OCI-LY3 (cell line): ENCODE measurements around the gene STK17B.

Experiments used
- H2AFZ ChIP-seq: fragments of 200-600, 300-600 bp; shearing (Covaris generic); 2 replicates; pipeline ENCODE4 v1.6.0; 2014; ENCODE audit warnings: antibody characterized with exemption, low read depth, low read length
- H3K27ac ChIP-seq: fragments of 200-600, 300-600 bp; sonication (generic); 2 replicates; pipeline ENCODE4 v1.5.1; 2014; ENCODE audit warnings: mild to moderate bottlenecking, low read length, moderate library complexity, mixed read lengths
- H3K27me3 ChIP-seq: fragments of 200-600, 300-600 bp; sonication (generic); 2 replicates; pipeline ENCODE4 v1.6.1; 2014; ENCODE audit warnings: low read depth, low read length, mixed read lengths
- H3K36me3 ChIP-seq: fragments of 200-600, 300-600 bp; sonication (generic); replicated peaks from 2 replicates; pipeline ENCODE3; 2014; ENCODE audit warnings: low read depth, low read length, mixed read lengths
- H3K4me1 ChIP-seq: fragments of 300-600, 200-600 bp; sonication (generic); 2 replicates; pipeline ENCODE4 v1.6.1; 2014; ENCODE audit warnings: low read length, mixed read lengths
- H3K4me2 ChIP-seq: fragments of 200-600, 300-600 bp; sonication (generic); 2 replicates; pipeline ENCODE4 v1.6.1; 2014; ENCODE audit warnings: low read length, mixed read lengths
- H3K4me3 ChIP-seq: fragments of 300-600, 200-600 bp; sonication (generic); 2 replicates; pipeline ENCODE4 v1.5.1; 2014; ENCODE audit warnings: antibody characterized with exemption, mild to moderate bottlenecking, low read length, moderate library complexity
- H3K79me2 ChIP-seq: fragments of 300-600, 200-600 bp; shearing (Covaris generic); 2 replicates; pipeline ENCODE4 v1.6.1; 2014; ENCODE audit warnings: mild to moderate bottlenecking, low read length, mixed read lengths
- H3K9ac ChIP-seq: fragments of 300-600, 200-600 bp; shearing (Covaris generic); 2 replicates; pipeline ENCODE4 v1.6.0; 2014; ENCODE audit warnings: mild to moderate bottlenecking, low read length, moderate library complexity
- H3K9me3 ChIP-seq: fragments of 200-600, 300-600 bp; shearing (Covaris generic); 2 replicates; pipeline ENCODE4 v1.6.1; 2014; ENCODE audit warnings: low read length, mixed read lengths; ENCODE audit not compliant: insufficient read depth
- H4K20me1 ChIP-seq: fragments of 200-600, 300-600 bp; sonication (generic); 2 replicates; pipeline ENCODE4 v1.6.1; 2016; ENCODE audit warnings: low read length, mixed read lengths; ENCODE audit not compliant: insufficient read depth
- CTCF ChIP-seq: fragments of 200-600, 300-600 bp; sonication (generic); IDR thresholded peaks from 2 replicates; pipeline ENCODE4 v1.5.1; 2014; ENCODE audit warnings: antibody characterized with exemption, low read length, low read depth
- EZH2phosphoT487 ChIP-seq: fragments of 200-600 bp; shearing (Covaris generic); IDR thresholded peaks from 2 replicates; pipeline ENCODE4 v1.6.1; 2018; ENCODE audit warnings: antibody characterized with exemption, mixed run types, low read depth

Gene STK17B

GRCh38 chr2:196166876-196167275 is 4.5 kb downstream of the STK17B start:
- Histone ChIP-seq H3K9ac (no peak overlapping the region), H3K4me1 (peaks cover 29% of the 10 kb centered on the region), H4K20me1 (peaks cover 50% of the 10 kb centered on the region), H2AFZ (no peak overlapping the region), H3K9me3 (no peaks in the 10 kb centered on the region), H3K79me2 (peaks cover 80% of the 10 kb centered on the region), H3K36me3 (peaks cover 26% of the 10 kb centered on the region), H3K27ac (no peak overlapping the region), H3K4me2 (peak overlapping the region; percentile 65), H3K27me3 (no peaks in the 10 kb centered on the region), H3K4me3 (no peak overlapping the region)
- TF ChIP-seq CTCF (no peak), EZH2phosphoT487 (no peak)

GRCh38 chr2:196165016-196165415 is 6.4 kb downstream of the STK17B start:
- H3K36me3 ChIP-seq: peaks cover 33% of the 10 kb centered on the region
- H4K20me1 ChIP-seq: peaks cover 50% of the 10 kb centered on the region
- no peaks in the 10 kb centered on the region for H3K27me3 ChIP-seq
- H3K4me2 ChIP-seq: no peak overlapping the region
- H2AFZ ChIP-seq: no peak overlapping the region
- TF ChIP-seq CTCF (no peak), EZH2phosphoT487 (no peak)
- no peak overlapping the region for H3K9ac ChIP-seq
- peaks cover 69% of the 10 kb centered on the region for H3K79me2 ChIP-seq
- no peaks in the 10 kb centered on the region for H3K9me3 ChIP-seq
- H3K4me1 ChIP-seq: peaks cover 39% of the 10 kb centered on the region
- no peak overlapping the region for H3K27ac ChIP-seq
- H3K4me3 ChIP-seq: no peak overlapping the region

- no peak overlapping the region for H3K27ac ChIP-seq
- TF ChIP-seq EZH2phosphoT487: no peak
- TF ChIP-seq CTCF: no peak
- peaks cover 40% of the 10 kb centered on the region for H3K4me1 ChIP-seq
- H3K79me2 ChIP-seq: peaks cover 57% of the 10 kb centered on the region
- peaks cover 47% of the 10 kb centered on the region for H3K36me3 ChIP-seq
- H4K20me1 ChIP-seq: peaks cover 38% of the 10 kb centered on the region
- H3K9ac ChIP-seq: no peak overlapping the region
- H2AFZ ChIP-seq: no peak overlapping the region
- H3K9me3 ChIP-seq: no peaks in the 10 kb centered on the region
- no peaks in the 10 kb centered on the region for H3K27me3 ChIP-seq
- H3K4me2 ChIP-seq: no peak overlapping the region
- H3K4me3 ChIP-seq: no peak overlapping the region
These were observed 8.1 kb downstream of the STK17B start for GRCh38 chr2:196163285-196163684.

GRCh38 chr2:196162586-196163175 is 8.7 kb downstream of the STK17B start:
- H4K20me1 ChIP-seq: peaks cover 32% of the 10 kb centered on the region
- no peak overlapping the region for H2AFZ ChIP-seq
- H3K27me3 ChIP-seq: no peaks in the 10 kb centered on the region
- H3K9ac ChIP-seq: no peak overlapping the region
- no peak for TF ChIP-seq CTCF
- TF ChIP-seq EZH2phosphoT487: no peak
- no peak overlapping the region for H3K4me2 ChIP-seq
- H3K9me3 ChIP-seq: no peaks in the 10 kb centered on the region
- peaks cover 34% of the 10 kb centered on the region for H3K4me1 ChIP-seq
- H3K4me3 ChIP-seq: no peak overlapping the region
- H3K36me3 ChIP-seq: peaks cover 48% of the 10 kb centered on the region
- no peak overlapping the region for H3K27ac ChIP-seq
- peaks cover 51% of the 10 kb centered on the region for H3K79me2 ChIP-seq
